GM12864 (cell line): ENCODE data around the gene PSME1.

Experiments
- DNase-seq: peaks from one replicate; pipeline ENCODE4 v3.0.0-alpha.2; 2011; ENCODE audit warnings: low read depth
- H3K4me3 ChIP-seq: 2 replicates; pipeline ENCODE4 v1.5.1; 2011; ENCODE audit warnings: mild to moderate bottlenecking, low read depth, low read length, control low read depth
- CTCF ChIP-seq: IDR thresholded peaks from 2 replicates; pipeline ENCODE4 v1.5.1; 2011; ENCODE audit warnings: low read depth, mild to moderate bottlenecking, moderate library complexity, low read length, control low read depth, inconsistent platforms; ENCODE audit errors: missing control alignments

PSME1 gene

DNA sequence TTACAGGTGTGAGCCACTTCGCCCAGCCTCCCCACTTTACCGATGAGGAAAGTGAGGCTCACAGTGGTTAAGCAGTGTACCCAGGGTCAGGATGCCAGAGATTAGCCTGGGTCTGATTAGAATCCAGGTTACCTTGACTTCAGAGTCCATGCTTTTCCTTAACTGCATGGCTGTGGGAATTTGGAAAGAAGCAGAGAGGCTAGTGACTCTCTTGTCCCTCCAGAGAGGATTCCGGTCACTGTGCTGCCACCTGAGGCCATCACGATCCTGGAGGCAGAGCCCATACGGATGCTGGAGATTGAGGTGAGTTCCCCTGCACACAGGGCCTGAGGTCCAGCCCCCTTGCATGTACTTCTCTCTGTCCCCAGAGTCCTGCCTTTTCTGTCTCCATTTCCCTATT lies 40.6 kb downstream of the PSME1 start:
- TF ChIP-seq CTCF, result no peak
- no peak for DNase-seq
- H3K4me3 ChIP-seq, result no peak overlapping the region

DNA sequence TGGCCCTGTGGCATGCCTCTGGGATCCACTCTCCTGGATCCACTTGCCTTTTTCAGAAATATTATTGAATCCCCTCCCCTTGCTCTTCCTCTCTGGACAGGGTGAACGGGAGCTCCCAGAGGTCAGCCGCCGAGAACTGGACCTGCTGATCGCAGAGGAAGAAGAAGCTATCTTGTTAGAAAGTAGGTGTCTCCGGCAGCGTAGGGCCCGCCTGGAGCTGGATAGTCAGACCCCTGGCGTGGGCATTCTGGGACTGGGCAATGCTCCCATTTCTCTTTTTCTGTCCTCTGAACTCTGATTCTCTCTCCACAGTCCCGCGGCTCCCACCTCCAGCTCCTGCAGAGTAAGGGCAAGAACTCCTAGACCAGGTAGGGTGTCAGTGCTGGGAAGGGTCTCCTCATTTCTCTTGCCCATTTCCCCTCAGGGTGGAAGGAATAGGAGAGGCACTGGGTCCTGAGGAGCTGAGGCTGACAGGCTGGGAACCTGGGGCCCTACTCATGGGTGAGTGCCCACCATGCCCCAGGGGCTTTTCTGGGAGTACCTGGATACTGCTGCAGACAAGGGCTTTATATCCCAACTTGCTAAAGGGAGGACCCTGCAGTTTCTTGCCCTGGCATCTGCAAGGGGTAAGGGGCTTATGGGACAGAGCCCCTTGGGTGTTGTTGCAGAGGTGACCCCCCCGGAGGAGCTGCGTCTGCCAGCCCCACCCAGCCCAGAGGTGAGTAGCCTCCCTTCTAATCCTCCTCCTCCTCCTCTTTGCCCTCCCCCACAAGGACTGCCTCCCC lies 41.2 kb downstream of the PSME1 start:
- TF ChIP-seq CTCF, result no peak
- no peak overlapping the region for H3K4me3 ChIP-seq
- no peak for DNase-seq

DNA sequence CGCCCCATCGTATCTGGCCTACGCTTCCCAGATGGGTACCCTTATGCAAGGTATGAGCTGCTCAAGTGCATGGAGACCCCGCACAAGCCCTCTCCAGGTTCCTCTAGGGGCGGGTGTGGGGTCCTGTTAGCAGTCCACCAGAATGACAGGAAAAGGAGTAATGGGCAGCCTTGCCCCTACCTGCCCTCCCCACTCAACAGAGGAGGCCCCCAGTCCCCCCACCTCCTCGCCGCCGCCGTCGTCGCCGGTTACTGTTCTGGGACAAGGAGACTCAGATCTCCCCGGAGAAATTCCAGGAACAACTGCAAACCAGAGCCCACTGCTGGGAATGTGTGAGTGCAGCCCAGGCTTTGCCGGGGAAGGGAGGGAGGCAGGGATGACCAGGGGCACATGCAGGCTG lies 41.9 kb downstream of the PSME1 start:
- no peak for DNase-seq
- TF ChIP-seq CTCF, result no peak
- H3K4me3 ChIP-seq, result no peak overlapping the region

GRCh38 chr14:24178399-24179178 lies 42.6 kb downstream of the PSME1 start:
- DNase-seq, result no peak
- TF ChIP-seq CTCF, result no peak

GRCh38 chr14:24179294-24179960 lies 43.4 kb downstream of the PSME1 start:
- no peak for TF ChIP-seq CTCF
- H3K4me3 ChIP-seq, result no peak overlapping the region
- DNase-seq, result no peak

More at GRCh38 chr14:24178399-24179178, 42.6 kb downstream of the PSME1 start:
- H3K4me3 ChIP-seq, result no peak overlapping the region

DNA sequence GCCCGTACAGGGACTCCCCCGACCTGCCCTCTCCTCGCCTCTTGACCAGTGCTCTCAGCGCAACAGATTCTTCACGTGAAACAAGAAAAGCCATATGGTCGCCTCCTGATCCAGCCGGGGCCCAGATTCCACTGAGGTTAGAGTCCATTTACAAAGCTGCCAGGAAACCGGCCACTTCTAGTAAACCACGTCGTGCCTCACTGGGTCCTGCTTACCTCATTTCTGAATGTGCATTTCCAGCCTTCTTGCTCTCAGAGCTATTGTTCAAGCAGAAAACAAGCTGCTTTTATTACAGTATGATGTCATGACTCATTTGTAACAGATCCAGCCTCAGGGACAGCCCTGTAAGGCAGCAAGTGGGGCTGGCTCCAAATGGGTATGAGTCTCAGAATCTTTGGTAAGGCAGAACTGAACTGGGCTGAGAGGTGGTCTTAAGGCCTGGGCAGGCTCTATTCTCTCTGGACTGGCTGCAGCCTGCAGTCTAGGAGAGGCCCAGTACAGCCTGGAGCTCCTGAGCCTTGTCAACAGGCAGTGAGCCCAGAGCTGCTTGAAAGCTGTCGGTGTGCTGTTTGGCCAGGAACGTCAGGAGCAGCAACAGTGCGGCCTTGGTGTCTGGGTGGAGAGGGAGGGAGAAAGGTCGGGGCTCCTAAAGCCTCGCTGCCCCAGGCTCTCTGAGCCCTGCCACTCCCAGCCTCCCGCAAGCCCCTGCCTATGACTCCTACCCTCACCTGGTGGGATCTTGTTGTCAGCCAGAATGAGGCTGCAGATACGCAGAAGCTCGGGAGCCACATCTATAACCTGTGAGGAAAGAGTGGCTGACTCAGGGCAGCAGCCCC lies 44.2 kb downstream of the PSME1 start:
- DNase-seq, result no peak
- TF ChIP-seq CTCF, result no peak
- H3K4me3 ChIP-seq, result no peak overlapping the region
